Islet of Langerhans (tissue), 1 donor: Measurements from ENCODE around the gene ATXN1.

Source experiments
- FAIRE-seq: peaks from one replicate; lab custom pipeline; 2011; peaks lifted over from hg19 to GRCh38; lab: Jason Lieb, UNC

Gene ATXN1

DNA sequence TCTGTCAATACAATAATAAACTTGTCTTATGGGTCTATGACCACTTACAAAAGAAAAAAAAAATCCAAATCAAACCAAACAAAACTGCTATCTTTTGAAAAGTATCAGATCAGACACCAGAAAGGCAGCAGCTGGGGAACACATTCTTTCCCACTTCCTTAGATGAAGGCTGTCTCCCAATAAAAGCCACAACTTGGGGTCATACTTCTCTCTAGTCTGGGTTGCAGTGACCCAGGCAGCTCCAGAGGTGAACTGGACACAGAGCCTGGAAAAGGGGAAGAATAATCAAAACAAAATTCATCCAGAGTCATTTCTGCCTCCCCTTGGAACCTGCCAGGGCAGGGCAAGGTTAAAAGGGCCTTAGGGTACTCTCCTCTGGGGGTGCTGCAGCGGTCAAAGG, 19.1 kb downstream of the ATXN1 start:
- no peak for FAIRE-seq

DNA sequence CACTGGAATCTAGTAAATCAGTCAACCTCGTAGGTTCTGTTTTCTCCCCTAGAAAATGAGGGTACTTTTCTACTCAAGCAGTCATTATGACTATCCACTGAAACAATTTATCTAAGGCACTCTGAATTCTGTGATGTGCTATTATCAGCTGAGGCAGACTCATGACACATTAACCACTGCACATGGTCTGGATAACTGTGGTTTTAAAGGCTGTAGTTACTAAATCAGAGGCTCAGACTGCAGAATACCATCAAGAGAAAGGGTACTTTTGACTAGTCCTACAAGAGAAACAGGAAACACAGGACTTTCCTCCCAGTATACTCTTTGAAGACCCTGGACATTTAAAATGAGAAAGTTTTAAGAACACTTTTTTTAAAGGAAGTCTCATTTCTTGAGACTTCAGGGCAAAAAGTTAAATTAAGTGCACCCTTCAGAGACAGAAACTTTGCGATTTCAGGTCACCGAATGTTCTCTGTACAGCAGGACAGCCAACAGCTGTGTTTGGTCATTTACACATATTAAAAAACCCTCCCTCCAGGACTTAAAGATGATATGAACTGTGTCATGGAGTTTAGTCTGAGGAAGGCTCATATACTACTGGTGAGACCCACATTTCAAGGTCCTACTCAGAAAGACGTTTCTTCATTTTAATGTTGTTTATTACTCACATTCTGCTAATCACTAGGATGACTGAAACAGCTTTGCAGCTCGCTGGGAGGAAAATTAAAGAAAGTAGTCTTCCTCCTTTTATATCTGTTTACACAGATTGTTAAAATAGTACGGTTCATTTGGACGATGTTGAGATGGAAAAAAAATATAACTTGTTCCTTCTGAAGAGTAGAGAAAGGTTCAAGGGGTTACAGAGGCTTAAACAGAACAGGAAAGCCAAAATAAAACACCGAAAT, 19.9 kb downstream of the ATXN1 start:
- FAIRE-seq, result peak; percentile 33

DNA sequence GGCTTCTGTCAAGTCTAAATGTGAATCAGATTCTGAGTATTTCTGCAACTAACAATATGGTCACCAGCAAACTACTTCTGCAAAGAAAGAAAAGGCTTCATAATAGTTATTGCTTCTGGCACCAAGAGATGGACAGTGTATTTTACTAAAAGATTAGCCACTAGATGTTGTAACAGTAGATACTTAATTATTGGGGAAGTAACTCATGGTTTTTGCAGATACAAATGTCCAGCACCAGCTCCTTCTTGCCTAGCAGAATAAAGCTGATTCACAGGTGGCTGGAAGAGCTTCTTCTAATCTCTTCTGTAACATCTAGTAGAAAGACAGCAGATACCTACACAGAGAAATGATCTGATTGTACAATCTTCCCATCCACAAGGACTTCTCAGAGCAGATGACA, 21.2 kb downstream of the ATXN1 start:
- no peak for FAIRE-seq

DNA sequence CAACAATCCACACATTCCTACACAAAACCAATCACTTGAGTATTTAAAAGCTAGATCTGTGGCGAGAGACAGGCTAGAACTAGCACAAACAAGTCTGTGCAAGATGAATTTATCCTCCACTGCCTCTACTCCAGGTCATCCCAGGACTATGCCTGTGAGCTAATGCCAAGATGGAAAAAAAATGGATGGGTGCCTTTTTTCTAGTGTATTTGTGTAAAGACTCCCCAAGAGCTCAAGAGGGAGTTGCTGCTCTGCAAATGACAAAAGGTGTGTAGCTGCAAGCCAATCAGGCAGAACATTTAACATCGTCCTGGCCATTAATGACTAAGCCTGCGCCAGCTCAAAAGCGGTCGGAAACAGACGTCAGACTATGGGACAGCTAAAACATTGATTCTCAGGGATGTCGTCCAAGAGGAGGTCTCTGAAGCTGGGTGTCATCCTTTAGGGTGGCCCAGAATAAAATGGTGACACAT, 21.9 kb downstream of the ATXN1 start:
- peak; percentile 43 for FAIRE-seq

DNA sequence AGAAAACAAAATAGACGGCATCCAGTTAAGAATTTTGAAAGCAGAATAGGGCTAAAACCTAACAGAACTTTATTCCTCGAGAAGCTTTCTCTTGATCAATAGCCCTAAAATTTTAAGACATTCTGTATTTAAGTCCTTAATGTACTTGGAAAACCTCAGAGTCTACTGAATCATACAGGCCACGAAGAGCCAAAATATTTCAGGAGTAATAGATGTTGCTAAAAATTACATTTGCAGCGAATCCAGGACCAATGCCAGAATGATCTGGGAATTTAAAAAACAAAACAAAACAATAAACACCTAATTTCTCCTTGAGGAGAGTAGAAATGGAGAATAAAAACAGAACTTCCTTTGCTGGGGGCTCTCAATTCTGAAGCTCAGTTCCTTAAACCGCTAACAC, 23.3 kb downstream of the ATXN1 start:
- FAIRE-seq, result no peak

DNA sequence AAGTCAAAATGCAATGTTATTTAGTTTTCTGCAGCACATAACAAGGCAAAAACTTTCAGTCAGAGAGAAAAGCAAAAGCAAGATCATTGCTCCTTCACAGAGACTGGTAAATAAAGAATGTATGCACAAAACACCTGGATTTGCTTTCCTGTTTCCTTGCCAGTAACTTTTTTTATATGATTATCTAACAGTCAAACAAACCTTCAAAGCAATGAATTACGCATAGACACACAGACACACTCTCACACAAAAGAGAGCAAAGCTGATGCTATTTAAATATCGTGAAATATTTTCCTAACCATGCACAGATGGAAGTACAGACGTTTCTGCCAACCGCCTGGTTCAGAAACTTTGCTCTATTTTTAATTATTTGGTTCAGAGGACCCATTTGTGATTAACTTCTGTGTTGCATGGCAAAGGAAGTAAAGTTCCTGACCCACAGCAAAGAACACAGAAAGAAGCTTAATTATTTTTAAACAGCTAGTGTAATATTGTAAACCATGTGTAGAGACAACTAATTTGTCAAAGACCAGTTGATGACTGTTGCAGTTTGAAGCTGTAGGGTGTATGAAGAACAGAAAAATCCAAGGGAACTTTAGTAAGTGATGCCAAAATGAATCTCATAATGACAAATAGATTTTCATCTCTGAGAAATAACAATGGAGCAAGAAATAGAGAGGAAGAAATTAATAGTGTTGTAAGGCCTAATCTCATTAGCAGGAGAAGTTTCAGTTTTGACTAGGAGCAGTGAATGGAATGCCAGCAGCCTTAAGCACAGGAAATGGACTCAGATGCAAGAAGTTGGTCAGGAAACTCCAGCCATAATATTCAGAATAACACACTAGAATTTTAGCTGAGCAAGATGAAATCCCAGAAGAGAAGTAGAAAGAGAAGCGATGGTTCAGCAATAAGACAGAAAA, 24.1 kb downstream of the ATXN1 start:
- FAIRE-seq, result peak; percentile 9

DNA sequence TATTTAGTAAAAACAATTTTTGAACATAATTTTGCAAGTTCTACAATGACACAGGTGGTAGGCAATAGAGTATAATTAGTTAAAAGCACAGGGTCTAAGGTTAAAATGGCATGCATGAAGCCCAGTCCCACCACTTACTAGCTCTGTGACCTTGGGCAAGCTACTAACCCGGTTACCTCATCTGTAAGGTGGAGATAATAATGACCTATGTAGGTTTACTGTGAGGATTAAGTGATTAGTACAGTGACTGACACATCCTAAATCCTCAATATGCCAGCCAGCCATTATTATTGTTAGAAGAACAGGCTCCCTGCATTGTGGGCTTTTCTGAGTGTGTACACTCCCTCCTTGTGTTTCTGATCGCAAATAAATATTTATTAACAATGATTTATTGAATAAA, 26.2 kb downstream of the ATXN1 start:
- no peak for FAIRE-seq

DNA sequence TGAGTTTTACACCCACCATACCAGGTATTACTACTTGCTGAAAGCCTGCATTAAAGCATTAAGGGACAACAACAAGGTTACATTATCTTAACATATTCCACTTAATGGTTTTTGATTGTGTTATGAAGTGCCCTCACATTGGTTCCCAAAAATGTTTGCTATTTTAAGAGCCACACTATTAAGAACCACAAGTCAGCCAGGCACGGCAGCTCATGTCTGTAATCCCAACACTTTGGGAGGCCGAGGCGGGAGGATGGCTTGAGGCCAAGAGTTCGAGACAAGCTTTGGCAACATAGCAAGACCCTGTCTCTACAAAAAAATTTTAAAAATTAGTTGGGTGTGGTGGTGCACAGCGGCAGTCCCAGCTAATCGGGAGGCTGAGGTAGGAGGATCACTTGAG, 28.2 kb downstream of the ATXN1 start:
- FAIRE-seq, result no peak

DNA sequence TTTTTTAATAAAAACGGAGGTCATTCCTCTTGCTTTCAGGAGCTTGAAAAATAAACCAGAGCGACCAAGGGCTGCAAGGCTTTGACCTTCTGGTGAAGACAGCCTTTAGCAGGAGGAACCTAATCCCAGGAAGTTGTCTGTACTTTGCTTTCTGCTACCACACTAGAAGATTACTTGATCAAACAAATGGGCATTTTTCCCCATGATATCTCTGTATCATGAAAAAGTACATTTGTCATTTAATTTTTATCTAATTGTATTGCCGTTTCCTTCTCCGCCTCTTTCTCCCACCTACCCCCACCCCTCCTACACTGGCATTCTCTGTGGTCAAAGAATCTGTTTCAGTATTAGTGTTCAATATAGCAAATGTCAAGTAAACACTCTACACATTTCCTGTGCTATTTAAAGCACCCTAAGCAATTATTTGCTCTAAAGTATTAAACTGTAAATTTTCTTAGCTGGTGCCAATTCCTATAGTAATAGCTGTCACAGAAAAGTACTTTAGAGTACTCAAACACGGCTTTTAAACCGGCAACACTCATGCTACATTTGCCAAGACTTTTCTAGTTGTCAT, 29.7 kb downstream of the ATXN1 start:
- FAIRE-seq, result no peak

DNA sequence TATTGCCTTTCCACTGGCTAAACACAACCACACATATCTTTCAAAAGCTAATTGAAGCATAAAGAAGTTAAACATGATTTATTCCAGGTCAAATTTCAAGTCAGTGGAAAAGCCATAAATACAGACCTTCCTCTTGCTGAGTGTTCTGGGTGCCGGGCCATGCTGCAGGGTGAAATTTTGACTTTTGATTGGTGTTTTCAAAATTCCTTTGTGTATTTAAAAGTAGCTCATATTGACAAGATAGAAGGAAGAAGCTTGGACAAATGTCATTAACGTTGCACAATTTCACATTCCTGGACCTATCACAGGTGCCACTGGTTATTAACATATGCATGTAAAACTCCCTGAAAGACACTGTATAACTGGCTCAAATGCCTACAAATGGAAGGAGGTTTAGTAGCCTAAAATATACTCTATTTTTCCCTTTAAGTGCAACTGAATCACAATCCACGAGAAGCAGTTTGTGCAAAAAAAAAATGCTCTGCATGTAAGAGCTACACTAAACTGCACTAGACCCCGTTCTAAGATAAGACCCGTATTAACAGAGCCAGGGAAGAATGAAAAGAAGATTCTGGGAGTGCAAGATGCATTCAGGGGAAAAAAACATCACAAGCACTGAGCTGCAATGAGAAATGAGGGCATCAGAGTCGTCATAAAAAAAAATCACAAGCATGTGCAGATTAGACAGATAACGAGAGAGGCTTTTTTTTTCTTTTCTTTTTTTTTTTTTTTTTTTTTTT, 30.4 kb downstream of the ATXN1 start:
- FAIRE-seq, result no peak

DNA sequence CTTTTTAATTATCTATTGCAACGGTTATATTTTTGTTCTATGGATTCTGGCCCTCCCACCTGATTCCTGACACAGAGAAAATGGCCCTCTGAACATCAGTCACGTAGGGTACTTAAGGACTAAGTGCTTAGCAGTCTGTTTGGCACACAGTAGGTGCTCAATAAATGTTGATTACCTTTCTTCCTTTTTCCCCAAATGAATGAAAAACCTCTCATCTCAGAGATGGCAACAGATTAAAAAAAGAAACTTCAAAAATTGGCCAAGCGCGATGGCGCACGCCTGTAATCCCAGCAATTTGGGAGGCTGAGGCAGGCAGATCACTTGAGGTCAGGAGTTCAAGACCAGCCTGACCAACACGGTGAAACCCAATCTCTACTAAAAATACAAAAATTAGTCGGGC, 31.5 kb downstream of the ATXN1 start:
- FAIRE-seq, result no peak

DNA sequence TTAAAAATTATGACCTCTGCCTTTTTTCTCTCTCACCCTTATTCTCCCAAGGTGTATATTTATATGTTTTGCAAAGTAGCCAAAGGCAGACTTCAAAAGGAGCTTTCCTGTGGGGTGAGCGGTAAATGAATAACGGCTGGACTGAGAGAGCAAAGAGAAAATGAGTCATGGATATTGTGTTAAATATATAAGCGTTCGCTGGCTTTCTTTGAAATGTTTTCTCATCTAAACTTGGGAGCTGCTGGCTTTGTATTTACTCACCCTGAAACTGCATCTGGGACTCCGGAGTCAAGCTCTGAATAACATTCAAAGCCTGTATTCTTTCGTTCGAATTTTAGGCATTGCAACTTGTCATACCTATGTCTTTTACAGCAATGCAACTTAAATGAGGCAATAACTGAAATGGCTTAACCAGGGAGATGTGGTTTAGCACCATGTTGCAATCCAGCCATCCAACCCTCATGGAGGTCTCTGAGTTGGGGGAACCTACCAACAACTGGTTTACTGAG, 32.0 kb downstream of the ATXN1 start:
- no peak for FAIRE-seq

DNA sequence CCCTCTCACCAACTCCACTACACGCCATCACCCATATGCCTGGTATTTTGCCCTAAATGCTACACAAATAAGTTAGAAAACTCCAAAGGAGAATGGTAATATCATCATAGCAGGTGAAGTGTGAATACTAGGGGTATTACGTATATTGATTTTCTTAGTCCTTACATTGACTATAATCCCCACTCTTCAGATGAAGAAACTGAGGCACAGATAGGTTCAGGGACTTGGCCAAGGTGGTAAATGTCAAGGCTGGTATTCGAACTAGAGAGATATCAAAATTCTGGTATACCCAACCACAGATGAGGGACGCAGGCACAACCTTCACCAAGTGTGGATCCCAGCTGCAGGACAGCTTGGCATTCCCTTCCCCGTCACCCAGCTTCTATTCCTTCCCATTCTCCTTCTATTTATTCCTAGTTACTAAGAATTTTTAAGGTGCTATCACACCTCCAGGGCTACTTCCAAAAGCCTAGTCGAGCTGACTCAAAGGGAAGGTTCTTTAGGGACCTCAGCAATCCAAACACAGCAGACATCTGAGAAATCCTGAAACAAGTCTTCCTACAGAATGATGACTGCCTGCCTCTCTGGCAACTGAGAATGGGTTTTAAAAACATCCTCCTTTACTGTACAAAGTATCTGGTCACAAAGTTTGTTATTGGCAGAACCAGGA, 32.6 kb downstream of the ATXN1 start:
- FAIRE-seq, result no peak

DNA sequence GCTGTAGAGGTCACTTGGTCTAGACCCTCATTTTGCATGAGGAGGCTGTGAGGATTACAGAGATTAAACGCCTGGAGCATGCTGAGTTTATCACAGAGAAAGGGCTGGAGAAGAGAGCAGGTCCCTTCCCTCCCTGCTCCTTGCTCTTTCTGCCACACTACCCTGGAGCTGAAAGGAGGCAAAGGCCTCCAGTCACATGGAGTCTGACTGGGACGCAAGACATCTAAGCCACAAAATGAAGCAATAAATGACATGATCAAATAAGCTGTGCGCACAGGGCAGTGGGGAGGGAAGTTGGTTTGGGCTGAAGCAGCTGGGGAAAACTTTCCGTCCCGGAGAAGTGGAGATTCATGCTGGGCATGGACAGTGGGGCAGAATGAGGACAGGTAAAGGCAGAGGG, 33.3 kb downstream of the ATXN1 start:
- no peak for FAIRE-seq

DNA sequence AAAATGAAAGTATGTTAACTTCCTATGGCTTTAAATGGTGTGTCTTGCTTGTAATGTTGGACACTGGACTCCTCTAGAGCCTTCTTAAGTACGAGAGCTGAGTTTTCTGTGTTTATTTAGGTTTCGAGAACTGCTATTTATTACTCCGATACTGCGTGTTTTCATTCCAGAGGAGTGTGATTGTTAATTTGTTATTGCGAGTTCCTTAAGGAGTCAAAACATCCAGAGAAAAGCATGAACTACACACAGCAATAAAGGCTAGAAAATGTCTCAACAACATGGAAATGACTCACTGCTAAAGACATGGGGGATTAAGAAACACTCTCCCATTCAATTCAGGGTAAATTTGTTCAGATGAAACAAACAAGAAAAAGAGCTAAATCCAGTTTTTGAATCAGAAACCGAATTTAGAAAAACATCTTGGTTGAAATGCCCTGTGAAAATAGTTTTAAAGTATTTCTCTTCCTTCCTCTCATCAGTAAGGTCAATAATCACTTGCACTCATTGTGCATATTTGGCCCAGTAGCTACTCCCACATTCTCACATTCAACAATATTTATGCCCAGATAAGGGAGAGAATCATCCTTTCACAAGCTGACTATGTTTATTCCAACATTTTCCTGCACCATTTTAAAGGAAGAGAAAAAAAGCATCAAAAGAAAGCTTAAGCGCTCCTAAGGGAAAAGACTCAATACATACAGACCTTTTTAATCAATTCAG, 36.0 kb downstream of the ATXN1 start:
- no peak for FAIRE-seq

DNA sequence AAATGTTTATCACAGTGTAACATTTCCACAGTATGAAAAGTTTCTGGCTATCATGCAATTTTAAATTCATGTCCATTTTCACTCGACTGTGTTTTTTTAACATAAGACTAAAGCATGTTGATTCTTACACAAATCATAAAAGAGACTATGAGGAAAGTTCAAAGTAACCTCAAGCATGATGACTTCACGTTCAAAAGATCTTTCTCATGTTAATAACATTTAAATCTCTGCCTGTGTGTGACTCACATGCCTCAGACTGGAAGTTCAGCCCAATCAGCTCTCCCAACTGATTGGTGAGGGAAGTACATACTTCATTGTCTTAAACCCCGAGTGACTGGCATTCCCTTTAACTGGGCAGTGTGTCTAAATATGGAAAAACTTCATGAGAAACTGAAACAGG, 37.4 kb downstream of the ATXN1 start:
- no peak for FAIRE-seq

DNA sequence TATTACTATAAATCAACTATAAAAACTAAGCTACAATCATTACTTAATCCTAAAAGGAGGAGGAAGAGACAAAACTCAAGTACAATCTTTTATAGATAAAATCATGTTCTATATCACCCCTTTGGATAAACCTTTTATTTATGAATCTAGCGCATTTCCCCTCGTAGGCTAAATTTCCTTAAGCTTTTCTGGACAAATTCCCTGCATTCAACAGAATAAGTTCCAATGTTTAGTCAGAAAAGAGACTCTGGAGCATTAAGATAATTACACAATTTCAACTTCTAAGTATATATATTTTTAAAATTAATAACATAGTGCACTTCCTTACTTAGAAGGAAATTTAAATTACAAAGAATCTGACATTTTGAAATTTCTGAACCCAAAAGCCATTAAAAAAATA, 37.9 kb downstream of the ATXN1 start:
- no peak for FAIRE-seq

DNA sequence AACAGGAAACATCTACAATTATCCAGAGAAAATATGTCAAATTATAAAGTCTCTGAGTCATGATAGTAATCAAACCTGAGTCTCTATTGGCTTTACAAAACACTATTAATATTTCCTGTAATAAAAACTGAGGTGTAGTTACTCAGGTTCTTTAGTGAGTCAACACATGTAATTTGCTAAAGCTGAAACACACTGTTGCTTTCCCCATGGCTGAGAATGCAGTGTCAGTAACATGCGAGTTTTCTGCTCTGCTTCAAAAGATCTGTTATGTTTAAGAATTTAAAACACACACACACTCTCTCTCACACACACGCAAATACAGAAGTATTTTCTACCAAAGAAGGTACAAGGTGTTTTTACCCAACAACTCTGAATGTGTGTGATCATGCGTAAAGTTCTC, 38.6 kb downstream of the ATXN1 start:
- no peak for FAIRE-seq

DNA sequence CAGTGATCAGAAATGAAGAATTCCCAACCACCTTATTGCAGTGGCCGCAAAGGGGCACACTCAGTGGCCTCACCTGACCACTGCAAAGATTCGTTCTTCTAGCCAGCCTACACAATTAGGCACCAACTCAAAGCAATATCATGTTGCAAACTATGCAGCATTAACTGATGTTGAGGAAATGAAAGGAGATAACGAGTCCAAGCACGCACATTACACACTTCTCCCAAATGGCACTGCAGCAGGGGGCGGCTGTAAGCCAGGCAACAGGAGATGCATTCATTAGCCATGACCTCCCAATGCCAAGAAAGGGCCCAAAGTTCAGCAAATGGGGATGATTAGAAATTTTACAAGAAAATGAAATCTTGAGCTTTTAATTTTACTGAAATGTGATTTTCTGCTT, 39.3 kb downstream of the ATXN1 start:
- FAIRE-seq, result no peak

DNA sequence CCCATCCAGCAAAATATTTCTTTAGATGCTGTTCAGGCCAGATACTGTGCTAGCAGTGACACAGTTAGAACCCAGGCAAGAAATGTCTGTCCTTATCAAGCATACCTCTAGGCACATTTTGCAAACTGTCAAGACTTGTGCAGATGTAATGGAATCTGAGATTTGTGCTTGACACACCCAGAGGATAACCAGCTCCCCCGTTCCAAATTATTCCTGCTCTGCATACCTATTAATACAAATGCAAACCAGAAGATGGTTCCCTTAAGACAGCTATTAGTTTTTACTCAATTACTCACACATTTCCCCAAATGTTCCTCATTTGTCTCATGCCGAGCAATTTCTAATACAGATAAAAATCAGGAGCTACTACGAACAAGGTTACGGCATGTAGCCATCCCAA, 40.4 kb downstream of the ATXN1 start:
- FAIRE-seq, result no peak

DNA sequence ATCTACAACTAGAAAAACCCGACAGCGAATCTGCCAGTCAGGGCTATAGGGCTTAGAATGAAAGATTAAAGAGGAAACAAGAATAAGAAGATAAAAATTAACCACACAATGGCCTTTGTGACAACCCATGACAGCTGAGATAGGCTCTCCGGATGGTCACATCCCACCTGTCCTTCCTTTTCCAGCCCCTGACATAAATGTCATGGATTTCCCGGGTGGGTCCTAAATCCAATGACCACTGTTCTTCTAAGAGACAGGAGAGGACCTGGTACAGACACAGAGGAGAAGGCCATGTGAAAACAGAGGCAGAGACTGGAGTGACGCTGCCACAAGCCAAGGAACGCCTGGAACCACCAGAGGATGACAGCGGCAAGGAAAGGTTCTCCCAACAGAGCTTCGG, 41.8 kb downstream of the ATXN1 start:
- no peak for FAIRE-seq
